ENCODE results near the gene CCDC185.

CCDC185 gene

DNA sequence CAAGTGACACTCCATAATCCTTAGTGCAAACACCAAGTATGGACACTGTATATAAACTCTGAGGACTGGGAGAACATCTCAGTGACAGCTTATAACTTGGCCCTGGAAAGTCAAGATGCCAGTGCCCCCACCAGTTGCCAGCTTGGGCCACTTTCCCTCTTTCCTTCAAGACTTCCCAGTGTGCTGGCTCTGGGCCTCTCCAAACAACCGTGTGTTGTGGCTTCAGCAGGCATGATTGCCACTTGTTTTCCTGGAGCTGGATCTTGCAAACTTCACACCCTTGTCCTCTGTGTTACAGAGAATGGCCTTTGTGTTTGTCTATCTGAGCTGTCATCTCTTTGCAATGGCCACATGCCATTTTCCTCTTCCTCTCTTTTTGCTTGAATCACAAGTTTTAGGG is 37.0 kb downstream of the CCDC185 start:
- DNase-seq (ENCODE audit: low read depth), result no peak

DNA sequence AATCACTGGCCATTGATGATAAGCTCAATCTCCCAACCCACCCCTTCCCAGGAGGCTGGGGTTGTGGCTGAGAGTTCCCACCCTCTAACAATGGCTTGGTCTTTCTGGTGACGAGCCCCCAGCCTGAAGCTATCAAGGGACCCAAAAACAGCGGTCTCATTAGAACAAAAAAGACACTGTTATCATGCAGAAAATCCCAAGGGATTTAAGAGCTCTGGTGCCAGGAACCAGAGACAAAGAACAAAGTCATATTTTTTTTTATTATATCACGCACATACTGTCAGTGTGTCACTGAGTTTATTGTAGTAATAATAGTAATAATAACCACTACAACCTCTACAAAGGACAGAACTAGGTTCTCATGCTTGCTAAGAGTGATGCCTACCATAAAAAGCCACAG is 43.9 kb downstream of the CCDC185 start:
- DNase-seq (ENCODE audit: low read depth), result no peak

DNA sequence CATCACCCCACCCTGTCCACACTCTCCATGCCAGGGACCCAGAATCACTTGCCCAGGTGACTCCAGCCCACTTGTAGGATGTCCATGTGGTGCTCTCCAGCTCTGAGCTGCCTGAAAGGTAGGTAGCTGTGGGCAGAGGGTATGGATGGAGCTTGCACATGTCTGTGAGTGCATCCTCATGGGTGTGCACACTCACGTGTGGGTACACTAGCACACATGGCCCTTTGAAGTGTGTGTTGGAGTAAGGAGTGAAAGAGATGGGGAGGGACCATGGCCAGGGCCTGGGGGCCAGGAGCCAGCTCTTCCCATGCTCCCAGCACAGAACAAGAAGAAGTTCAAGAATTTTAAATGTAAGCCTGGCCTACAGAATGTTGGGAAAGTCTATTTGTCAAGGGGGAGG is 50.2 kb downstream of the CCDC185 start:
- no peak for DNase-seq (ENCODE audit: low read depth)

DNA sequence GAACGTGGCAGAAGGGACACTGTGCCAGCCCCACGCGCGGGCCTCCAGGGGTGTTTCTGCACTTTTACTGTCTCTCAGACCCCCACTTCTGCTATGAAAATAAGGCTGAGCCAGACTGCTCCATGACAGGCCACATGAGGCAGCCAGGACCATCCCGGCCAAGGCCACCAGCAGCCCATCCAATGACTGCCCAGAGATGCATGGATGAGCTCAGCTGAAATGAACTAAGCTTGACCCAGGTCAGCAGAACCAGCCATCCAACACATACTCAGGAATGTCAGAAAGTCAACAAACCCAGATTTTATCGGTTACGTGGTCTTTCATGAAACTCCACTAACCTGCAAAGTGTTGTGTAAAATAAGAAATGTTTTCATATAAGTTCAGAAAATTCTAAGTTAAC is 51.2 kb downstream of the CCDC185 start:
- peak; percentile 1 for DNase-seq (ENCODE audit: low read depth)
